Measurements from ENCODE around the gene MACROD2.

The MACROD2 gene

GRCh38 chr20:14336686-14337085, 341.4 kb downstream of the MACROD2 start:
- no peak for DNase-seq (ENCODE audit: low read depth in 2 of 2)

GRCh38 chr20:14337400-14338171, 342.3 kb downstream of the MACROD2 start, which contains the start of gene FLRT3:
Gene FLRT3, minus strand, starts transcription at chr20:14337612. Its CDS starts 10,106 bp downstream, at chr20:14327506.
- no peak for DNase-seq (ENCODE audit: low read depth in 2 of 2)

GRCh38 chr20:14341801-14342200, 346.5 kb downstream of the MACROD2 start:
- no peak for DNase-seq (ENCODE audit: low read depth in 2 of 2)

- no peak for DNase-seq (ENCODE audit: low read depth in 2 of 2)
Measured at GRCh38 chr20:14342918-14343317, 347.6 kb downstream of the MACROD2 start.

GRCh38 chr20:14343491-14344065, 348.3 kb downstream of the MACROD2 start:
- no peak for DNase-seq (ENCODE audit: low read depth in 2 of 2)

- no peak for DNase-seq (ENCODE audit: low read depth in 2 of 2)
Measured at GRCh38 chr20:14344746-14345145, 349.4 kb downstream of the MACROD2 start.

GRCh38 chr20:14355791-14356190, 360.5 kb downstream of the MACROD2 start:
- no peak for DNase-seq (ENCODE audit: low read depth in 2 of 2)

- DNase-seq (ENCODE audit: low read depth in 2 of 2): no peak
Measured at GRCh38 chr20:14360416-14360815, 365.1 kb downstream of the MACROD2 start.

GRCh38 chr20:14361509-14362345, 366.4 kb downstream of the MACROD2 start:
- DNase-seq (ENCODE audit: low read depth in 2 of 2): no peak

- no peak for DNase-seq (ENCODE audit: low read depth in 2 of 2)
Measured at GRCh38 chr20:14374196-14374595, 378.9 kb downstream of the MACROD2 start.

GRCh38 chr20:14375416-14375985, 380.2 kb downstream of the MACROD2 start:
- DNase-seq (ENCODE audit: low read depth in 2 of 2): no peak

- DNase-seq (ENCODE audit: low read depth in 2 of 2): no peak
Measured at GRCh38 chr20:14378326-14378725, 383.0 kb downstream of the MACROD2 start.

GRCh38 chr20:14383335-14383734, 388.0 kb downstream of the MACROD2 start:
- DNase-seq (ENCODE audit: low read depth in 2 of 2): no peak

- DNase-seq (ENCODE audit: low read depth in 2 of 2): no peak
Measured at GRCh38 chr20:14384416-14385175, 389.3 kb downstream of the MACROD2 start.

GRCh38 chr20:14385176-14385740, 389.9 kb downstream of the MACROD2 start:
- DNase-seq (ENCODE audit: low read depth in 2 of 2): no peak

- no peak for DNase-seq (ENCODE audit: low read depth in 2 of 2)
Measured at GRCh38 chr20:14386726-14387125, 391.4 kb downstream of the MACROD2 start.

GRCh38 chr20:14401479-14402138, 406.3 kb downstream of the MACROD2 start:
- no peak for DNase-seq (ENCODE audit: low read depth in 2 of 2)

- no peak for DNase-seq (ENCODE audit: low read depth in 2 of 2)
Measured at GRCh38 chr20:14404515-14404914, 409.2 kb downstream of the MACROD2 start.

- no peak for DNase-seq (ENCODE audit: low read depth in 2 of 2)
Measured at GRCh38 chr20:14406495-14406894, 411.2 kb downstream of the MACROD2 start.

GRCh38 chr20:14407336-14407735, 412.0 kb downstream of the MACROD2 start:
- DNase-seq (ENCODE audit: low read depth in 2 of 2): no peak

All from stimulated activated CD4-positive, alpha-beta T cell treated with anti-CD3 and anti-CD28 coated beads, Interleukin-1b, Interleukin-23, amount 100 ng/mL, for 1 hour (primary cell).